HEK293T (cell line): ENCODE measurements around the gene TMEM131.
"Not testable (repeated sequence)": the region's sequence is repeated elsewhere in the genome, so short reads cannot be mapped to it uniquely, and the experiment has no call there.

Experiments used
- CTCF ChIA-PET: fragments of 350-600 bp; formaldehyde crosslinking; extraction: SDS; loops from one replicate; lab custom pipeline; 2021; ENCODE audit warnings: antibody characterized with exemption, inconsistent platforms; lab: Yijun Ruan, JAX
- POLR2A ChIA-PET: fragments of 350-600 bp; formaldehyde crosslinking; extraction: SDS; loops from one replicate; lab custom pipeline; 2020; ENCODE audit warnings: antibody characterized with exemption, inconsistent platforms; lab: Yijun Ruan, JAX
- DNase-seq: peaks from one replicate; pipeline ENCODE4 v3.0.0; 2012; ENCODE audit warnings: mixed read lengths; ENCODE audit errors: extremely low spot score
- ARNT ChIP-seq: fragments of 450-650 bp; IDR thresholded peaks from 2 replicates; pipeline ENCODE4 v1.6.1; 2017; ENCODE audit warnings: mild to moderate bottlenecking
- BHLHE40 ChIP-seq: fragments of 450-650 bp; IDR thresholded peaks from 2 replicates; pipeline ENCODE4 v1.6.1; 2016; ENCODE audit warnings: mild to moderate bottlenecking, moderate library complexity, borderline replicate concordance
- CTBP1 ChIP-seq: fragments of 450-650 bp; IDR thresholded peaks from 2 replicates; pipeline ENCODE4 v1.6.1; 2016; ENCODE audit warnings: borderline replicate concordance
- ELF4 ChIP-seq: fragments of 450-650 bp; IDR thresholded peaks from 2 replicates; pipeline ENCODE4 v1.6.1; 2017; ENCODE audit warnings: antibody characterized with exemption
- FOXA1 ChIP-seq: fragments of 450-650 bp; IDR thresholded peaks from 2 replicates; pipeline ENCODE4 v1.6.1; 2016; ENCODE audit warnings: mild to moderate bottlenecking
- FOXK2 ChIP-seq: fragments of 450-650 bp; IDR thresholded peaks from 2 replicates; pipeline ENCODE4 v1.6.1; 2016; ENCODE audit warnings: mild to moderate bottlenecking
- FOXM1 ChIP-seq: fragments of 450-650 bp; IDR thresholded peaks from 2 replicates; pipeline ENCODE4 v1.6.1; 2017; ENCODE audit warnings: mild to moderate bottlenecking, borderline replicate concordance
- HDGF ChIP-seq: fragments of 450-650 bp; IDR thresholded peaks from 2 replicates; pipeline ENCODE4 v1.6.1; 2017; ENCODE audit warnings: antibody characterized with exemption, borderline replicate concordance
- L3MBTL2 ChIP-seq: fragments of 450-650 bp; conservative IDR thresholded peaks from 2 replicates; pipeline ENCODE4 v1.6.1; 2016; ENCODE audit warnings: mild to moderate bottlenecking
- LEF1 ChIP-seq: fragments of 450-650 bp; IDR thresholded peaks from 2 replicates; pipeline ENCODE4 v1.6.1; 2017; ENCODE audit warnings: mild to moderate bottlenecking, borderline replicate concordance
- NFRKB ChIP-seq: fragments of 450-650 bp; IDR thresholded peaks from 2 replicates; pipeline ENCODE4 v1.6.1; 2016; ENCODE audit warnings: mild to moderate bottlenecking, moderate library complexity
- PKNOX1 ChIP-seq: fragments of 450-650 bp; IDR thresholded peaks from 2 replicates; pipeline ENCODE4 v1.6.1; 2016
- SP1 ChIP-seq: fragments of 450-650 bp; IDR thresholded peaks from 2 replicates; pipeline ENCODE4 v1.6.1; 2017
- SUZ12 ChIP-seq: fragments of 450-650 bp; IDR thresholded peaks from 2 replicates; pipeline ENCODE4 v1.6.1; 2016; ENCODE audit warnings: mild to moderate bottlenecking
- TARDBP ChIP-seq: fragments of 450-650 bp; IDR thresholded peaks from 2 replicates; pipeline ENCODE4 v1.6.1; 2016
- ZNF384 ChIP-seq: fragments of 450-650 bp; IDR thresholded peaks from 2 replicates; pipeline ENCODE4 v1.6.1; 2016

The TMEM131 gene

GRCh38 chr2:97931858-97932225, 63.9 kb downstream of the TMEM131 start:
- no peak for TF ChIP-seq TARDBP
- POLR2A ChIA-PET: no interaction called here
- CTCF ChIA-PET: no interaction called here
- no peak for DNase-seq

GRCh38 chr2:97931118-97931857, 64.5 kb downstream of the TMEM131 start:
- no peak for DNase-seq
- TF ChIP-seq FOXA1 (no peak), ARNT (no peak), PKNOX1 (peak; percentile 73)
- ChIA-PET CTCF (no interaction called here), POLR2A (no interaction called here)

- no peak for DNase-seq
- TF ChIP-seq SP1 (no peak), TARDBP (no peak), HDGF (no peak), NFRKB (no peak), FOXM1 (no peak), FOXK2 (no peak)
- ChIA-PET CTCF (no interaction called here), POLR2A (no interaction called here)
Measured at GRCh38 chr2:97928591-97928990, 67.2 kb downstream of the TMEM131 start.

- DNase-seq: no peak
- POLR2A ChIA-PET: no interaction called here
- CTCF ChIA-PET: no interaction called here
- TF ChIP-seq SP1 (no peak), FOXK2 (no peak), TARDBP (no peak), ARNT (no peak), BHLHE40 (no peak), LEF1 (no peak), HDGF (no peak), L3MBTL2 (no peak), NFRKB (no peak), CTBP1 (no peak)
Measured at GRCh38 chr2:97926946-97927345, 68.8 kb downstream of the TMEM131 start.

- TF ChIP-seq TARDBP (no peak), PKNOX1 (no peak), SP1 (no peak), CTBP1 (no peak), FOXK2 (no peak), LEF1 (no peak), ARNT (no peak), FOXM1 (no peak), ZNF384 (no peak), ELF4 (no peak), NFRKB (no peak), L3MBTL2 (no peak), SUZ12 (no peak), BHLHE40 (no peak), FOXA1 (no peak), HDGF (no peak)
- no peak for DNase-seq
- POLR2A ChIA-PET: no interaction called here
- CTCF ChIA-PET: no interaction called here
Measured at GRCh38 chr2:97924194-97924593, 71.6 kb downstream of the TMEM131 start.

GRCh38 chr2:97919858-97920257, 75.9 kb downstream of the TMEM131 start:
- no peak for DNase-seq
- POLR2A ChIA-PET: no interaction called here
- CTCF ChIA-PET: no interaction called here
- TF ChIP-seq SP1 (no peak), CTBP1 (no peak), HDGF (no peak), FOXA1 (no peak), PKNOX1 (no peak), ZNF384 (no peak), FOXK2 (no peak), NFRKB (no peak), FOXM1 (no peak), ELF4 (no peak), LEF1 (no peak), ARNT (no peak)

GRCh38 chr2:97918818-97919217, 76.9 kb downstream of the TMEM131 start:
- POLR2A ChIA-PET: no interaction called here
- DNase-seq: no peak

GRCh38 chr2:97917668-97918067, 78.1 kb downstream of the TMEM131 start:
- CTCF ChIA-PET, DNase-seq, POLR2A ChIA-PET: not testable (repeated sequence)

More at GRCh38 chr2:97918818-97919217, 76.9 kb downstream of the TMEM131 start:
- TF ChIP-seq LEF1: no peak
- CTCF ChIA-PET: no interaction called here
